ENCODE data around the gene KRTAP20-2. TPM values are rescaled to one million over a fixed set of nuclear protein-coding genes. Genes with fewer than 3 reads are reported as not detected.

Gene KRTAP20-2
- total and polyA plus RNA-seq, 10 of the 15 experiments (the other 5 are each of a cell fraction or from before 2014, with no cell fraction given): not detected

DNA sequence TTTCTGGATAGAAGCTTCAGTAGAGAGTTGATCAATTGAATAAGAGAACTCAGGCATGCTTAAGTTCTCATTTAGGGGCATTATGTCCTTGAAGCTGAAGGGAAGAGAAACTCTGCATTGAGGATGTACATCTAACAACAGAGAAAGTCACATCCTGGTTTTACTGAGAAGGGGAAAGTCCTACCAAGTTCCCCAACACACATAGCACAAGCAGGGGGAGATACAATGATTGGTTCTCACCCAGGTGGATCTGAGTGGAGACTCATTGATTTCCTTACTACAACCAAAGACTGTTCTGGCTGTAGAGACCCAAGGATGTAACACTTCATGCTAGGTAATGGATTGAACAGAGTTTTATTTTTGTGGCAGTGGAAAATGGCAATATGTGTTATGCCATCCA, 19.8 kb upstream of the KRTAP20-2 start:
- BruUV-seq (replicated peaks): no TSS peak
- intact Hi-C loops (cut with micrococcal nuclease; ENCODE audit: unreplicated experiment) (no loop called here), in situ Hi-C loops (cut with MboI) (no loop called here)
- Histone ChIP-seq H3K4me2 (ENCODE audit: control insufficient read depth, insufficient read depth) (no peak overlapping the region), H4K20me1 (ENCODE audit: control insufficient read depth, insufficient read depth) (no peaks in the 10 kb centered on the region), H3K4me1 (ENCODE audit: control insufficient read depth, insufficient read depth, low read length) (no peaks in the 10 kb centered on the region), H3K4me3 (no peak overlapping the region), H2AFZ (ENCODE audit: control insufficient read depth, low read depth, low read length) (no peak overlapping the region), H3K9me3 (replicated peaks; ENCODE audit: control insufficient read depth, insufficient read depth, low read length) (no peaks in the 10 kb centered on the region), H3K9ac (ENCODE audit: control insufficient read depth, insufficient read depth, low read length) (no peak overlapping the region), H3K36me3 (ENCODE audit: control insufficient read depth in 2 of 2, insufficient read depth in 2 of 2, low read length in 1 of 2) (no peaks in the 10 kb centered on the region), H3K27ac (ENCODE audit: control insufficient read depth, insufficient read depth) (no peak overlapping the region), H3K27me3 (replicated peaks in 1 of 2; ENCODE audit: control insufficient read depth in 2 of 2, insufficient read depth in 2 of 2, low read length in 1 of 2) (no peaks in the 10 kb centered on the region), H3K79me2 (ENCODE audit: control insufficient read depth, insufficient read depth, low read length) (no peaks in the 10 kb centered on the region)
- ATAC-seq (peak; percentile 77), DNase-seq (ENCODE audit: low read depth, low spot score) (no peak), FAIRE-seq (no peak)
- ChIA-PET CTCF (interaction anchor here (1.6 kb wide), 1 partner anchor 116 kb away, joined by 3 read pairs; no protein-coding TSS in a partner anchor), POLR2A (interaction anchor here (0.6 kb wide), 1 partner anchor 18 kb away, joined by 3 read pairs; no protein-coding TSS in a partner anchor), SMC1A (ENCODE audit: uncharacterized antibody, unreplicated experiment) (no interaction called here), RAD21 (ENCODE audit: unreplicated experiment) (no interaction called here)
- no peak for TF ChIP-seq SUPT20H (IDR thresholded peaks at IDR 0.05; ENCODE audit: borderline replicate concordance, control insufficient read depth, low read depth, low read length)
- no peak for TF ChIP-seq GABPA (IDR thresholded peaks at IDR 0.05; ENCODE audit: low read depth)
- TF ChIP-seq, protein P1, sequence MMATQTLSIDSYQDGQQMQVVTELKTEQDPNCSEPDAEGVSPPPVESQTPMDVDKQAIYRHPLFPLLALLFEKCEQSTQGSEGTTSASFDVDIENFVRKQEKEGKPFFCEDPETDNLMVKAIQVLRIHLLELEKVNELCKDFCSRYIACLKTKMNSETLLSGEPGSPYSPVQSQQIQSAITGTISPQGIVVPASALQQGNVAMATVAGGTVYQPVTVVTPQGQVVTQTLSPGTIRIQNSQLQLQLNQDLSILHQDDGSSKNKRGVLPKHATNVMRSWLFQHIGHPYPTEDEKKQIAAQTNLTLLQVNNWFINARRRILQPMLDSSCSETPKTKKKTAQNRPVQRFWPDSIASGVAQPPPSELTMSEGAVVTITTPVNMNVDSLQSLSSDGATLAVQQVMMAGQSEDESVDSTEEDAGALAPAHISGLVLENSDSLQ (IDR thresholded peaks at IDR 0.05): no peak
- TF ChIP-seq, protein P2, sequence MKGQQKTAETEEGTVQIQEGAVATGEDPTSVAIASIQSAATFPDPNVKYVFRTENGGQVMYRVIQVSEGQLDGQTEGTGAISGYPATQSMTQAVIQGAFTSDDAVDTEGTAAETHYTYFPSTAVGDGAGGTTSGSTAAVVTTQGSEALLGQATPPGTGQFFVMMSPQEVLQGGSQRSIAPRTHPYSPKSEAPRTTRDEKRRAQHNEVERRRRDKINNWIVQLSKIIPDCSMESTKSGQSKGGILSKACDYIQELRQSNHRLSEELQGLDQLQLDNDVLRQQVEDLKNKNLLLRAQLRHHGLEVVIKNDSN (IDR thresholded peaks at IDR 0.05; ENCODE audit: borderline replicate concordance, extremely low read length, insufficient read depth, low read depth, low read length): no peak
- TF ChIP-seq ZBED1 (IDR thresholded peaks at IDR 0.05; ENCODE audit: borderline replicate concordance): no peak
- no peak for TF ChIP-seq ATF7 (IDR thresholded peaks at IDR 0.05; ENCODE audit: low read depth)
- no peak for TF ChIP-seq NBN (IDR thresholded peaks at IDR 0.05)
- TF ChIP-seq, protein P3, sequence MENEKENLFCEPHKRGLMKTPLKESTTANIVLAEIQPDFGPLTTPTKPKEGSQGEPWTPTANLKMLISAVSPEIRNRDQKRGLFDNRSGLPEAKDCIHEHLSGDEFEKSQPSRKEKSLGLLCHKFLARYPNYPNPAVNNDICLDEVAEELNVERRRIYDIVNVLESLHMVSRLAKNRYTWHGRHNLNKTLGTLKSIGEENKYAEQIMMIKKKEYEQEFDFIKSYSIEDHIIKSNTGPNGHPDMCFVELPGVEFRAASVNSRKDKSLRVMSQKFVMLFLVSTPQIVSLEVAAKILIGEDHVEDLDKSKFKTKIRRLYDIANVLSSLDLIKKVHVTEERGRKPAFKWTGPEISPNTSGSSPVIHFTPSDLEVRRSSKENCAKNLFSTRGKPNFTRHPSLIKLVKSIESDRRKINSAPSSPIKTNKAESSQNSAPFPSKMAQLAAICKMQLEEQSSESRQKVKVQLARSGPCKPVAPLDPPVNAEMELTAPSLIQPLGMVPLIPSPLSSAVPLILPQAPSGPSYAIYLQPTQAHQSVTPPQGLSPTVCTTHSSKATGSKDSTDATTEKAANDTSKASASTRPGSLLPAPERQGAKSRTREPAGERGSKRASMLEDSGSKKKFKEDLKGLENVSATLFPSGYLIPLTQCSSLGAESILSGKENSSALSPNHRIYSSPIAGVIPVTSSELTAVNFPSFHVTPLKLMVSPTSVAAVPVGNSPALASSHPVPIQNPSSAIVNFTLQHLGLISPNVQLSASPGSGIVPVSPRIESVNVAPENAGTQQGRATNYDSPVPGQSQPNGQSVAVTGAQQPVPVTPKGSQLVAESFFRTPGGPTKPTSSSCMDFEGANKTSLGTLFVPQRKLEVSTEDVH (IDR thresholded peaks at IDR 0.05; ENCODE audit: low read depth, partially characterized antibody): no peak
- no peak for TF ChIP-seq RAD51 (IDR thresholded peaks at IDR 0.05)
- no peak for TF ChIP-seq BHLHE40 (IDR thresholded peaks at IDR 0.05; ENCODE audit: borderline replicate concordance in 1 of 2, low read depth in 2 of 2, low read length in 1 of 2)
- no peak for TF ChIP-seq SIN3A (IDR thresholded peaks at IDR 0.05; ENCODE audit: low read depth, low read length)
- no peak for TF ChIP-seq MTA3 (IDR thresholded peaks at IDR 0.05; ENCODE audit: borderline replicate concordance, low read length)
- no peak for TF ChIP-seq ZNF24 (IDR thresholded peaks at IDR 0.05)
- no peak for TF ChIP-seq HCFC1 (IDR thresholded peaks at IDR 0.05; ENCODE audit: low read length)
- TF ChIP-seq, protein P4, sequence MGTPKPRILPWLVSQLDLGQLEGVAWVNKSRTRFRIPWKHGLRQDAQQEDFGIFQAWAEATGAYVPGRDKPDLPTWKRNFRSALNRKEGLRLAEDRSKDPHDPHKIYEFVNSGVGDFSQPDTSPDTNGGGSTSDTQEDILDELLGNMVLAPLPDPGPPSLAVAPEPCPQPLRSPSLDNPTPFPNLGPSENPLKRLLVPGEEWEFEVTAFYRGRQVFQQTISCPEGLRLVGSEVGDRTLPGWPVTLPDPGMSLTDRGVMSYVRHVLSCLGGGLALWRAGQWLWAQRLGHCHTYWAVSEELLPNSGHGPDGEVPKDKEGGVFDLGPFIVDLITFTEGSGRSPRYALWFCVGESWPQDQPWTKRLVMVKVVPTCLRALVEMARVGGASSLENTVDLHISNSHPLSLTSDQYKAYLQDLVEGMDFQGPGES (IDR thresholded peaks at IDR 0.05): no peak
